Measurements from ENCODE around the gene SPG7. TPM values are rescaled to one million over a fixed set of nuclear protein-coding genes. Genes with fewer than 3 reads are reported as not detected.
A peak's percentile ranks its signal among the peaks of the same experiment; 100 is the strongest.

The SPG7 gene
- total RNA-seq, 1 experiment from 2014 or later = 141 TPM

DNA sequence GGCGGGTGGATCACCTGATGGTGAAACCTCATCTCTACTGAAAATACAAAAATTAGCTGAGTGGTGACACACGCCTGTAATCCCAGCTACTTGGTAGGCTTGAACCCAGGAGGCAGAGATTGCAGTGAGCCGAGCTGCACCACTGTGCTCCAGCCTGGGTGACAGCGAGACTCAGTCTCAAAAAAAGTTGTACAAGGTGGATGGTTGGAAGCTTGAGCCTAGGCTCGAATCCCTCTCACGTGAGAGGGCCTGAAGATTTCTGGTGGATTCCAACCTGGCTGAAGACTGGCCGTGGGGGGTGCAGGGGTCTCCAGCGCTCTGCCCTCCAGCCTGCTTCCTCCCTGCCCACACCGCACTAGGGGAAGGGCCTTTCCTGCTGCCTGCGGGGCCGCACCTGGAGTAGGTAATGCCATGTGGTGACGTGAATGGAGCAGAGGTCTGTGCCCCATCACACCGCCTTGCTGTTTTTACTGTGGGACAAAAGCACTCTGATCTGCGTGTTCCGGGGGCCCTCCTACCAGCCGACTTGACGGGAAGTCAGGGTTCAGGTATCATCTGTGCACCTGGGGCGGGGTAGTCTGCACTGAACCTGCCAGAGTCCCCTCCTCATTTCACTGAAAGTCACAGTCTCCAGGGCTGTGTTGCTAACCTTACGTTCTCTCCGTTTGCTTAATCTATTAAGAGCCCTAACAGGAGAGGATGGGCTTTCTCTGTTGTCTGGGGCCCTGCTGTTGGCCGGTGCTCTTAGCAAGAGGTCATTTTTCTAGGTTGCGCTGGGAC lies 56.5 kb downstream of the SPG7 start (continued):
- peak; percentile 89 for TF ChIP-seq PRRX2 (CRISPR knock-in tag; IDR thresholded peaks at IDR 0.05)
- TF ChIP-seq GRHL2 (CRISPR knock-in tag; IDR thresholded peaks at IDR 0.05; ENCODE audit: insufficient replicate concordance, severe bottlenecking) = no peak
- no peak for TF ChIP-seq GTF2I (CRISPR knock-in tag; conservative IDR thresholded peaks at IDR 0.05)
- 0 out of 2 replicates have a peak, but pooled peaks have one; percentile 41 for TF ChIP-seq ESRRA (CRISPR knock-in tag; IDR thresholded peaks at IDR 0.05; ENCODE audit: borderline replicate concordance)
- TF ChIP-seq, protein P1, sequence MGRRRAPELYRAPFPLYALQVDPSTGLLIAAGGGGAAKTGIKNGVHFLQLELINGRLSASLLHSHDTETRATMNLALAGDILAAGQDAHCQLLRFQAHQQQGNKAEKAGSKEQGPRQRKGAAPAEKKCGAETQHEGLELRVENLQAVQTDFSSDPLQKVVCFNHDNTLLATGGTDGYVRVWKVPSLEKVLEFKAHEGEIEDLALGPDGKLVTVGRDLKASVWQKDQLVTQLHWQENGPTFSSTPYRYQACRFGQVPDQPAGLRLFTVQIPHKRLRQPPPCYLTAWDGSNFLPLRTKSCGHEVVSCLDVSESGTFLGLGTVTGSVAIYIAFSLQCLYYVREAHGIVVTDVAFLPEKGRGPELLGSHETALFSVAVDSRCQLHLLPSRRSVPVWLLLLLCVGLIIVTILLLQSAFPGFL (CRISPR knock-in tag; IDR thresholded peaks at IDR 0.05; ENCODE audit: borderline replicate concordance) = peak; percentile 61; the same call in 1 of the 2 replicates
- peak; percentile 95 for TF ChIP-seq ZNF416 (CRISPR knock-in tag; IDR thresholded peaks at IDR 0.05)
- TF ChIP-seq ZBTB21 (CRISPR knock-in tag; IDR thresholded peaks at IDR 0.05; ENCODE audit: borderline replicate concordance) = peak; percentile 45; the same call in 1 of the 2 replicates
- TF ChIP-seq, protein P2, sequence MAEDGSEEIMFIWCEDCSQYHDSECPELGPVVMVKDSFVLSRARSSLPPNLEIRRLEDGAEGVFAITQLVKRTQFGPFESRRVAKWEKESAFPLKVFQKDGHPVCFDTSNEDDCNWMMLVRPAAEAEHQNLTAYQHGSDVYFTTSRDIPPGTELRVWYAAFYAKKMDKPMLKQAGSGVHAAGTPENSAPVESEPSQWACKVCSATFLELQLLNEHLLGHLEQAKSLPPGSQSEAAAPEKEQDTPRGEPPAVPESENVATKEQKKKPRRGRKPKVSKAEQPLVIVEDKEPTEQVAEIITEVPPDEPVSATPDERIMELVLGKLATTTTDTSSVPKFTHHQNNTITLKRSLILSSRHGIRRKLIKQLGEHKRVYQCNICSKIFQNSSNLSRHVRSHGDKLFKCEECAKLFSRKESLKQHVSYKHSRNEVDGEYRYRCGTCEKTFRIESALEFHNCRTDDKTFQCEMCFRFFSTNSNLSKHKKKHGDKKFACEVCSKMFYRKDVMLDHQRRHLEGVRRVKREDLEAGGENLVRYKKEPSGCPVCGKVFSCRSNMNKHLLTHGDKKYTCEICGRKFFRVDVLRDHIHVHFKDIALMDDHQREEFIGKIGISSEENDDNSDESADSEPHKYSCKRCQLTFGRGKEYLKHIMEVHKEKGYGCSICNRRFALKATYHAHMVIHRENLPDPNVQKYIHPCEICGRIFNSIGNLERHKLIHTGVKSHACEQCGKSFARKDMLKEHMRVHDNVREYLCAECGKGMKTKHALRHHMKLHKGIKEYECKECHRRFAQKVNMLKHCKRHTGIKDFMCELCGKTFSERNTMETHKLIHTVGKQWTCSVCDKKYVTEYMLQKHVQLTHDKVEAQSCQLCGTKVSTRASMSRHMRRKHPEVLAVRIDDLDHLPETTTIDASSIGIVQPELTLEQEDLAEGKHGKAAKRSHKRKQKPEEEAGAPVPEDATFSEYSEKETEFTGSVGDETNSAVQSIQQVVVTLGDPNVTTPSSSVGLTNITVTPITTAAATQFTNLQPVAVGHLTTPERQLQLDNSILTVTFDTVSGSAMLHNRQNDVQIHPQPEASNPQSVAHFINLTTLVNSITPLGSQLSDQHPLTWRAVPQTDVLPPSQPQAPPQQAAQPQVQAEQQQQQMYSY (CRISPR knock-in tag; IDR thresholded peaks at IDR 0.05) = no peak
- TF ChIP-seq, protein P3, sequence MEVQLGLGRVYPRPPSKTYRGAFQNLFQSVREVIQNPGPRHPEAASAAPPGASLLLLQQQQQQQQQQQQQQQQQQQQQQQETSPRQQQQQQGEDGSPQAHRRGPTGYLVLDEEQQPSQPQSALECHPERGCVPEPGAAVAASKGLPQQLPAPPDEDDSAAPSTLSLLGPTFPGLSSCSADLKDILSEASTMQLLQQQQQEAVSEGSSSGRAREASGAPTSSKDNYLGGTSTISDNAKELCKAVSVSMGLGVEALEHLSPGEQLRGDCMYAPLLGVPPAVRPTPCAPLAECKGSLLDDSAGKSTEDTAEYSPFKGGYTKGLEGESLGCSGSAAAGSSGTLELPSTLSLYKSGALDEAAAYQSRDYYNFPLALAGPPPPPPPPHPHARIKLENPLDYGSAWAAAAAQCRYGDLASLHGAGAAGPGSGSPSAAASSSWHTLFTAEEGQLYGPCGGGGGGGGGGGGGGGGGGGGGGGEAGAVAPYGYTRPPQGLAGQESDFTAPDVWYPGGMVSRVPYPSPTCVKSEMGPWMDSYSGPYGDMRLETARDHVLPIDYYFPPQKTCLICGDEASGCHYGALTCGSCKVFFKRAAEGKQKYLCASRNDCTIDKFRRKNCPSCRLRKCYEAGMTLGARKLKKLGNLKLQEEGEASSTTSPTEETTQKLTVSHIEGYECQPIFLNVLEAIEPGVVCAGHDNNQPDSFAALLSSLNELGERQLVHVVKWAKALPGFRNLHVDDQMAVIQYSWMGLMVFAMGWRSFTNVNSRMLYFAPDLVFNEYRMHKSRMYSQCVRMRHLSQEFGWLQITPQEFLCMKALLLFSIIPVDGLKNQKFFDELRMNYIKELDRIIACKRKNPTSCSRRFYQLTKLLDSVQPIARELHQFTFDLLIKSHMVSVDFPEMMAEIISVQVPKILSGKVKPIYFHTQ (CRISPR knock-in tag; IDR thresholded peaks at IDR 0.05) = peak; percentile 76; the same call in 1 of the 2 replicates
- TF ChIP-seq FOXP1 (CRISPR knock-in tag; IDR thresholded peaks at IDR 0.05; ENCODE audit: borderline replicate concordance) = no peak
- peak; percentile 89 for TF ChIP-seq NFATC4 (CRISPR knock-in tag; IDR thresholded peaks at IDR 0.05)
- no peak for TF ChIP-seq ZNF263 (CRISPR knock-in tag; IDR thresholded peaks at IDR 0.05; ENCODE audit: low read depth)
- TF ChIP-seq TP53 (CRISPR knock-in tag; IDR thresholded peaks at IDR 0.05) = peak; percentile 61; the same call in 1 of the 2 replicates
- peak; percentile 33; the same call in 1 of the 2 replicates for TF ChIP-seq FOXK1 (CRISPR knock-in tag; IDR thresholded peaks at IDR 0.05)
- TF ChIP-seq, protein P4, sequence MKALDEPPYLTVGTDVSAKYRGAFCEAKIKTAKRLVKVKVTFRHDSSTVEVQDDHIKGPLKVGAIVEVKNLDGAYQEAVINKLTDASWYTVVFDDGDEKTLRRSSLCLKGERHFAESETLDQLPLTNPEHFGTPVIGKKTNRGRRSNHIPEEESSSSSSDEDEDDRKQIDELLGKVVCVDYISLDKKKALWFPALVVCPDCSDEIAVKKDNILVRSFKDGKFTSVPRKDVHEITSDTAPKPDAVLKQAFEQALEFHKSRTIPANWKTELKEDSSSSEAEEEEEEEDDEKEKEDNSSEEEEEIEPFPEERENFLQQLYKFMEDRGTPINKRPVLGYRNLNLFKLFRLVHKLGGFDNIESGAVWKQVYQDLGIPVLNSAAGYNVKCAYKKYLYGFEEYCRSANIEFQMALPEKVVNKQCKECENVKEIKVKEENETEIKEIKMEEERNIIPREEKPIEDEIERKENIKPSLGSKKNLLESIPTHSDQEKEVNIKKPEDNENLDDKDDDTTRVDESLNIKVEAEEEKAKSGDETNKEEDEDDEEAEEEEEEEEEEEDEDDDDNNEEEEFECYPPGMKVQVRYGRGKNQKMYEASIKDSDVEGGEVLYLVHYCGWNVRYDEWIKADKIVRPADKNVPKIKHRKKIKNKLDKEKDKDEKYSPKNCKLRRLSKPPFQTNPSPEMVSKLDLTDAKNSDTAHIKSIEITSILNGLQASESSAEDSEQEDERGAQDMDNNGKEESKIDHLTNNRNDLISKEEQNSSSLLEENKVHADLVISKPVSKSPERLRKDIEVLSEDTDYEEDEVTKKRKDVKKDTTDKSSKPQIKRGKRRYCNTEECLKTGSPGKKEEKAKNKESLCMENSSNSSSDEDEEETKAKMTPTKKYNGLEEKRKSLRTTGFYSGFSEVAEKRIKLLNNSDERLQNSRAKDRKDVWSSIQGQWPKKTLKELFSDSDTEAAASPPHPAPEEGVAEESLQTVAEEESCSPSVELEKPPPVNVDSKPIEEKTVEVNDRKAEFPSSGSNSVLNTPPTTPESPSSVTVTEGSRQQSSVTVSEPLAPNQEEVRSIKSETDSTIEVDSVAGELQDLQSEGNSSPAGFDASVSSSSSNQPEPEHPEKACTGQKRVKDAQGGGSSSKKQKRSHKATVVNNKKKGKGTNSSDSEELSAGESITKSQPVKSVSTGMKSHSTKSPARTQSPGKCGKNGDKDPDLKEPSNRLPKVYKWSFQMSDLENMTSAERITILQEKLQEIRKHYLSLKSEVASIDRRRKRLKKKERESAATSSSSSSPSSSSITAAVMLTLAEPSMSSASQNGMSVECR (CRISPR knock-in tag; IDR thresholded peaks at IDR 0.05; ENCODE audit: borderline replicate concordance) = peak; percentile 76; the same call in 1 of the 2 replicates
- no peak for TF ChIP-seq IRF1 (CRISPR knock-in tag; IDR thresholded peaks at IDR 0.05)
- 0 out of 2 replicates have a peak, but pooled peaks have one; percentile 8 for TF ChIP-seq ZNF317 (CRISPR knock-in tag; IDR thresholded peaks at IDR 0.05; ENCODE audit: borderline replicate concordance, low read depth)
- TF ChIP-seq RELA (CRISPR knock-in tag; IDR thresholded peaks at IDR 0.05; ENCODE audit: borderline replicate concordance) = 0 out of 2 replicates have a peak, but pooled peaks have one; percentile 34
- TF ChIP-seq ERG (CRISPR knock-in tag; IDR thresholded peaks at IDR 0.05) = peak; percentile 80
- TF ChIP-seq ZMAT4 (CRISPR knock-in tag; IDR thresholded peaks at IDR 0.05) = 0 out of 2 replicates have a peak, but pooled peaks have one; percentile 24
- TF ChIP-seq KAT7 (CRISPR knock-in tag; IDR thresholded peaks at IDR 0.05; ENCODE audit: borderline replicate concordance) = no peak

Measured in WTC11 (cell line).